Neural cell (in vitro differentiated cells): Measurements from ENCODE around the gene SUPT3H. TPM values are rescaled to one million over a fixed set of nuclear protein-coding genes. Genes with fewer than 3 reads are reported as not detected.

Source experiments
- H2AFZ ChIP-seq: fragments of 200-600, 300-800 bp; sonication (generic), shearing (Covaris generic); 2 replicates; pipeline ENCODE4 v1.6.0; 2014; ENCODE audit warnings: low read depth, mild to moderate bottlenecking, antibody characterized with exemption, low read length, moderate library complexity
- H3F3A ChIP-seq: fragments of 200-600 bp; shearing (Covaris generic); 2 replicates; pipeline ENCODE4 v1.6.1; 2016; ENCODE audit warnings: mild to moderate bottlenecking, moderate library complexity, mixed read lengths, antibody characterized with exemption, low read length; ENCODE audit not compliant: insufficient read depth, poor library complexity, severe bottlenecking
- H3K27ac ChIP-seq: fragments of 200-600, 300-800 bp; sonication (generic), shearing (Covaris generic); 2 replicates; pipeline ENCODE4 v1.5.1; 2014; ENCODE audit warnings: mild to moderate bottlenecking, low read length, moderate library complexity
- H3K27me3 ChIP-seq: fragments of 300-800, 200-600 bp; sonication (generic), shearing (Covaris generic); 2 replicates; pipeline ENCODE4 v1.6.0; 2014; ENCODE audit warnings: mild to moderate bottlenecking, low read depth, low read length, moderate library complexity; ENCODE audit not compliant: insufficient read depth
- H3K36me3 ChIP-seq: fragments of 300-800, 200-600 bp; sonication (generic), shearing (Covaris generic); 2 replicates; pipeline ENCODE4 v1.5.1; 2014; ENCODE audit warnings: mild to moderate bottlenecking, antibody characterized with exemption, low read length, moderate library complexity; ENCODE audit not compliant: insufficient read depth
- H3K4me2 ChIP-seq: fragments of 300-800, 200-600 bp; sonication (generic), shearing (Covaris generic); 2 replicates; pipeline ENCODE4 v1.6.0; 2014; ENCODE audit warnings: mild to moderate bottlenecking, low read length
- H3K4me3 ChIP-seq: fragments of 300-800, 200-600 bp; sonication (generic), shearing (Covaris generic); 2 replicates; pipeline ENCODE4 v1.5.1; 2014; ENCODE audit warnings: mild to moderate bottlenecking, low read length, moderate library complexity
- H3K79me2 ChIP-seq: fragments of 200-600 bp; shearing (Covaris generic); replicated peaks from 2 replicates; pipeline ENCODE4 v1.6.0; 2014; ENCODE audit warnings: mild to moderate bottlenecking, low read length, moderate library complexity; ENCODE audit not compliant: insufficient read depth
- H3K9ac ChIP-seq: fragments of 300-800, 200-600 bp; sonication (generic), shearing (Covaris generic); 2 replicates; pipeline ENCODE4 v1.6.1; 2016; ENCODE audit warnings: mild to moderate bottlenecking, low read length, mixed read lengths
- H3K9me2 ChIP-seq: fragments of 200-600 bp; shearing (Covaris generic); 2 replicates; pipeline ENCODE4 v1.6.1; 2016; ENCODE audit warnings: mild to moderate bottlenecking, low read length, mixed read lengths; ENCODE audit not compliant: insufficient read depth
- H3K9me3 ChIP-seq: fragments of 200-600, 300-800 bp; sonication (generic), shearing (Covaris generic); 2 replicates; pipeline ENCODE4 v1.6.1; 2016; ENCODE audit warnings: mild to moderate bottlenecking, mixed run types, low read length, moderate library complexity, mixed read lengths
- H4K20me1 ChIP-seq: fragments of 200-600 bp; shearing (Covaris generic); 2 replicates; pipeline ENCODE4 v1.6.1; 2016; ENCODE audit warnings: mild to moderate bottlenecking, mixed run types; ENCODE audit not compliant: insufficient read depth
- EP300 ChIP-seq: fragments of 450-650 bp; conservative IDR thresholded peaks from 2 replicates; pipeline ENCODE4 v1.6.1; 2014; ENCODE audit warnings: antibody characterized with exemption, mild to moderate bottlenecking, moderate library complexity; ENCODE audit not compliant: poor library complexity, severe bottlenecking
- EZH2 ChIP-seq: fragments of 200-600, 300-800 bp; shearing (Covaris generic), sonication (generic); IDR thresholded peaks from 2 replicates; pipeline ENCODE4 v1.6.1; 2014; ENCODE audit warnings: antibody characterized with exemption, low read length, borderline replicate concordance, mild to moderate bottlenecking; ENCODE audit not compliant: insufficient read depth, poor library complexity, severe bottlenecking
- MXI1 ChIP-seq: fragments of 450-650 bp; conservative IDR thresholded peaks from 2 replicates; pipeline ENCODE4 v1.6.1; 2014; ENCODE audit warnings: antibody characterized with exemption, mild to moderate bottlenecking; ENCODE audit not compliant: poor library complexity, severe bottlenecking
- POLR2AphosphoS5 ChIP-seq: IDR thresholded peaks from 2 replicates; pipeline ENCODE4 v1.6.1; 2012
- RAD21 ChIP-seq: fragments of 450-650 bp; conservative IDR thresholded peaks from 2 replicates; pipeline ENCODE4 v1.6.1; 2014; ENCODE audit warnings: antibody characterized with exemption, mild to moderate bottlenecking, moderate library complexity
- REST ChIP-seq: IDR thresholded peaks from 2 replicates; pipeline ENCODE4 v1.6.1; 2012; ENCODE audit warnings: borderline replicate concordance
- SMC3 ChIP-seq: fragments of 450-650 bp; conservative IDR thresholded peaks from 2 replicates; pipeline ENCODE4 v1.6.1; 2014; ENCODE audit warnings: antibody characterized with exemption, mild to moderate bottlenecking, moderate library complexity; ENCODE audit not compliant: poor library complexity
- TAF1 ChIP-seq: IDR thresholded peaks from 2 replicates; pipeline ENCODE4 v1.6.1; 2012; ENCODE audit warnings: low read depth
- polyA plus RNA-seq: library from polyadenylated mRNA; depleted of rRNA; stranded (reverse); fragments of >200 nt; gene quantifications from 2 replicates; pipeline ENCODE4 v1.2.3, GENCODE V29; 2014
- TF ChIP-seq, protein P1 (sequence below): fragments of 450-650 bp; IDR thresholded peaks from 2 replicates; pipeline ENCODE4 v1.5.1; 2014; ENCODE audit warnings: antibody characterized with exemption, mild to moderate bottlenecking, moderate library complexity; ENCODE audit not compliant: poor library complexity, severe bottlenecking

SUPT3H gene
- polyA plus RNA-seq, 1 donor from 2014 or later = 6.8 TPM

DNA sequence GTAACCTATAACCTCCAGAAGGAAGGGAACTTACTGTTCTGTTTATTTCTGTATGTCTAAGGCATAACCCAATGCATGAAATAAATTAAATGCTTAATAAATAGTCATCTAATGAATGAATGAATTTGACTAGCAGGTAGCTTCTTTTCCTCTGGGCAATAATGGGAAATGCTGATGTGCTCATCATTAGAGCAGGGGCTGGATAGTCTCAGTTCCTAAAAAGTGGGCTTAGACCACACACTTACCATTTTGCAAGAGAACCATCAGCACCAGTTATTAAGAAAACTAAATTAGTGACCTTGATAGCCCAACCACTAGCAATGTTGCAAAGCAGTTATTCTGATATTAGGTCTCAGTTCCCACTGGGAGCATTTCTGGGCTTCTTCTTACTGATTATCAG is 540.5 kb downstream of the SUPT3H start:
- no peak for TF ChIP-seq MXI1
- TF ChIP-seq RAD21 = no peak
- TF ChIP-seq, protein P1, sequence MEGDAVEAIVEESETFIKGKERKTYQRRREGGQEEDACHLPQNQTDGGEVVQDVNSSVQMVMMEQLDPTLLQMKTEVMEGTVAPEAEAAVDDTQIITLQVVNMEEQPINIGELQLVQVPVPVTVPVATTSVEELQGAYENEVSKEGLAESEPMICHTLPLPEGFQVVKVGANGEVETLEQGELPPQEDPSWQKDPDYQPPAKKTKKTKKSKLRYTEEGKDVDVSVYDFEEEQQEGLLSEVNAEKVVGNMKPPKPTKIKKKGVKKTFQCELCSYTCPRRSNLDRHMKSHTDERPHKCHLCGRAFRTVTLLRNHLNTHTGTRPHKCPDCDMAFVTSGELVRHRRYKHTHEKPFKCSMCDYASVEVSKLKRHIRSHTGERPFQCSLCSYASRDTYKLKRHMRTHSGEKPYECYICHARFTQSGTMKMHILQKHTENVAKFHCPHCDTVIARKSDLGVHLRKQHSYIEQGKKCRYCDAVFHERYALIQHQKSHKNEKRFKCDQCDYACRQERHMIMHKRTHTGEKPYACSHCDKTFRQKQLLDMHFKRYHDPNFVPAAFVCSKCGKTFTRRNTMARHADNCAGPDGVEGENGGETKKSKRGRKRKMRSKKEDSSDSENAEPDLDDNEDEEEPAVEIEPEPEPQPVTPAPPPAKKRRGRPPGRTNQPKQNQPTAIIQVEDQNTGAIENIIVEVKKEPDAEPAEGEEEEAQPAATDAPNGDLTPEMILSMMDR = no peak
- TF ChIP-seq EZH2 = no peak
- no peak for TF ChIP-seq EP300
- no peak for TF ChIP-seq SMC3
- no peaks in the 10 kb centered on the region for H3K79me2 ChIP-seq
- no peak overlapping the region for H2AFZ ChIP-seq
- no peaks in the 10 kb centered on the region for H3K9me3 ChIP-seq
- no peak overlapping the region for H3K9ac ChIP-seq
- H4K20me1 ChIP-seq = no peaks in the 10 kb centered on the region
- no peaks in the 10 kb centered on the region for H3K9me2 ChIP-seq
- H3K36me3 ChIP-seq = no peaks in the 10 kb centered on the region
- H3K27me3 ChIP-seq = no peaks in the 10 kb centered on the region
- no peak overlapping the region for H3K4me3 ChIP-seq
- H3K27ac ChIP-seq = no peak overlapping the region
- no peaks in the 10 kb centered on the region for H3F3A ChIP-seq
- H3K4me2 ChIP-seq = no peak overlapping the region

DNA sequence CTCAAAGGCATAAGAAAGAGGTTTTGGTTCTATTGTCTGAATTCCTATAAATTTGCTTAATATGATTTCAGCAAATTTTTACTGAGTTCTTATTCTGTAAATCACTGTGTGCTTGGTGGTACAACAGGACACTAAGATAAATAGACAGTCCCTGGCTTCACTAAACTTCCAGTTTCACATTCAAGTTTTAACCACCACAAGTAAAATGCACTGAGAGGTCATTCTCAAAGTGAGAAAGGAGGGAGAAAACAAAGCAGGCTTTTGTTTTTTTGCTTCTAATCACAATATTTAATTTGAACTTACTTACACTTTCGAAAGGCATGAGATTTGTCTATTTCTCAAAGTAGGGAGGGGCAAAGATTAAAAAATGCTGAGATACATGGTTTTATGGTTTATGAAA is 544.5 kb downstream of the SUPT3H start:
- Histone ChIP-seq H3K79me2 (no peaks in the 10 kb centered on the region), H3K9me3 (no peaks in the 10 kb centered on the region), H3K27me3 (no peaks in the 10 kb centered on the region), H3K4me2 (no peak overlapping the region), H3K4me3 (no peak overlapping the region), H4K20me1 (no peaks in the 10 kb centered on the region), H2AFZ (no peak overlapping the region), H3K9me2 (no peaks in the 10 kb centered on the region), H3K27ac (no peak overlapping the region), H3K36me3 (no peaks in the 10 kb centered on the region), H3K9ac (no peak overlapping the region), H3F3A (no peaks in the 10 kb centered on the region)
- TF ChIP-seq REST = no peak
- no peak for TF ChIP-seq TAF1
- no peak for TF ChIP-seq POLR2AphosphoS5
- TF ChIP-seq, protein P1 = no peak
- no peak for TF ChIP-seq EP300
- no peak for TF ChIP-seq EZH2
- TF ChIP-seq MXI1 = no peak
- no peak for TF ChIP-seq RAD21
- TF ChIP-seq SMC3 = no peak
